ENCODE data around the gene TMEM52.

DNA sequence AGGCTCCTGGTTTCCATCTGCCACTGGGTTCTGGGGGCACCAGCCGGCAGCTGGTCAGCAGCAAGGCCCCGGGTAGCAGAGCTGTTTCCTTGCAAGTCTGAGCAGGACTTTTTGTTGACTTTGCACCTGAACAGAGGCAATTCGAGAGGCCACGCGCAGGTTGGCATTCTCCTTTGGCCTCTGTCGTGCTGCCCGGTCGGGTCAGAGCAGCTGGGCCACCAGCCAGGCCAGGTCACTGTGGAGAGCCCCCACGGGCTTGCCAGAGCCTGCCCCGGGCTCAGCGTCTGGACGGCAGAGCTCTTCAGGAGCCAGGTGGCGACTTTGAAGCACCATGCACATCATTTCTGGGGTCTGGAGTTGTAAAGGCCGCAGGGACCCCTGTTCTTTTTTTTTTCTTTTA is 28.4 kb upstream of the TMEM52 start:
- TF ChIP-seq, protein P1, sequence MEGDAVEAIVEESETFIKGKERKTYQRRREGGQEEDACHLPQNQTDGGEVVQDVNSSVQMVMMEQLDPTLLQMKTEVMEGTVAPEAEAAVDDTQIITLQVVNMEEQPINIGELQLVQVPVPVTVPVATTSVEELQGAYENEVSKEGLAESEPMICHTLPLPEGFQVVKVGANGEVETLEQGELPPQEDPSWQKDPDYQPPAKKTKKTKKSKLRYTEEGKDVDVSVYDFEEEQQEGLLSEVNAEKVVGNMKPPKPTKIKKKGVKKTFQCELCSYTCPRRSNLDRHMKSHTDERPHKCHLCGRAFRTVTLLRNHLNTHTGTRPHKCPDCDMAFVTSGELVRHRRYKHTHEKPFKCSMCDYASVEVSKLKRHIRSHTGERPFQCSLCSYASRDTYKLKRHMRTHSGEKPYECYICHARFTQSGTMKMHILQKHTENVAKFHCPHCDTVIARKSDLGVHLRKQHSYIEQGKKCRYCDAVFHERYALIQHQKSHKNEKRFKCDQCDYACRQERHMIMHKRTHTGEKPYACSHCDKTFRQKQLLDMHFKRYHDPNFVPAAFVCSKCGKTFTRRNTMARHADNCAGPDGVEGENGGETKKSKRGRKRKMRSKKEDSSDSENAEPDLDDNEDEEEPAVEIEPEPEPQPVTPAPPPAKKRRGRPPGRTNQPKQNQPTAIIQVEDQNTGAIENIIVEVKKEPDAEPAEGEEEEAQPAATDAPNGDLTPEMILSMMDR (IDR thresholded peaks at IDR 0.05; ENCODE audit: low read depth, low read length, missing input control) = no peak
- TF ChIP-seq JUND (IDR thresholded peaks at IDR 0.05) (no peak), REST (IDR thresholded peaks at IDR 0.05) (no peak), RAD21 (IDR thresholded peaks at IDR 0.05) (no peak), GABPA (IDR thresholded peaks at IDR 0.05 in 1 of 2, conservative IDR thresholded peaks at IDR 0.05 in 1 of 2) (no peak), MAX (IDR thresholded peaks at IDR 0.05) (no peak), RXRA (IDR thresholded peaks at IDR 0.05) (peak in 1 of 2 donors; percentile 59), EGR1 (IDR thresholded peaks at IDR 0.05; ENCODE audit: low read depth in 2 of 2) (no peak), TAF1 (conservative IDR thresholded peaks at IDR 0.05) (no peak), ZBTB33 (IDR thresholded peaks at IDR 0.05) (no peak), YY1 (IDR thresholded peaks at IDR 0.05) (no peak), SP1 (IDR thresholded peaks at IDR 0.05) (peak; percentile 23), FOXA1 (IDR thresholded peaks at IDR 0.05) (no peak)
- TF ChIP-seq, protein P2, sequence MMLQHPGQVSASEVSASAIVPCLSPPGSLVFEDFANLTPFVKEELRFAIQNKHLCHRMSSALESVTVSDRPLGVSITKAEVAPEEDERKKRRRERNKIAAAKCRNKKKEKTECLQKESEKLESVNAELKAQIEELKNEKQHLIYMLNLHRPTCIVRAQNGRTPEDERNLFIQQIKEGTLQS (IDR thresholded peaks at IDR 0.05) = no peak
